Cardiac fibroblast (primary cell): ENCODE measurements around the gene SPATC1L.
"Not testable (repeated sequence)": the region's sequence is repeated elsewhere in the genome, so short reads cannot be mapped to it uniquely, and the experiment has no call there.

Source experiments
- DNase-seq, 2 donors: peaks; one replicate each; pipeline versions ENCODE4 v3.0.0 to v3.0.0-alpha.2; 2010; ENCODE audit warnings: low read depth in 2 of 2
- H3K4me3 ChIP-seq, 2 donors: replicated peaks in 1 of 2; 1 replicate in 1 of 2; 2 replicates in 1 of 2; pipeline ENCODE4 v1.5.1; 2011; ENCODE audit warnings: low read depth in 2 of 2, low read length in 2 of 2, mild to moderate bottlenecking in 2 of 2, moderate library complexity in 1 of 2
- CTCF ChIP-seq: IDR thresholded peaks from one replicate; pipeline ENCODE4 v1.5.1; 2011; ENCODE audit warnings: low read depth, mild to moderate bottlenecking, low read length, inconsistent platforms

SPATC1L gene

GRCh38 chr21:46184625-46185555 is 631 bp upstream of the SPATC1L start:
- H3K4me3 ChIP-seq = peak overlapping the region; percentile 47 to 51
- no peak for TF ChIP-seq CTCF
- DNase-seq = peak; percentile 71 to 96

- peak overlapping the region in 1 of 2 donors; percentile 65 for H3K4me3 ChIP-seq
These were observed 836 bp downstream of the SPATC1L start for GRCh38 chr21:46183337-46183909.

GRCh38 chr21:46182548-46183336 is 1.5 kb downstream of the SPATC1L start:
- no peak for TF ChIP-seq CTCF
- DNase-seq = no peak
- H3K4me3 ChIP-seq = no peak overlapping the region

More at GRCh38 chr21:46183337-46183909, 836 bp downstream of the SPATC1L start:
- not testable (repeated sequence) for DNase-seq

- no peak overlapping the region for H3K4me3 ChIP-seq
- DNase-seq = no peak
- TF ChIP-seq CTCF = no peak
These were observed 2.2 kb downstream of the SPATC1L start for GRCh38 chr21:46181953-46182547.

- DNase-seq = no peak
- H3K4me3 ChIP-seq = no peak overlapping the region
- TF ChIP-seq CTCF = no peak
These were observed 2.8 kb downstream of the SPATC1L start for GRCh38 chr21:46181436-46181835.

GRCh38 chr21:46180778-46181391 is 3.4 kb downstream of the SPATC1L start:
- no peak for DNase-seq
- no peak overlapping the region for H3K4me3 ChIP-seq
- no peak for TF ChIP-seq CTCF
